ENCODE results near the gene MT4. TPM values are rescaled to one million over a fixed set of nuclear protein-coding genes. Genes with fewer than 3 reads are reported as not detected.

MT4 gene
- total and polyA plus RNA-seq, 10 donors = not detected

- no peak overlapping the region for H3K27ac ChIP-seq
- H3K4me1 ChIP-seq = peaks cover 6 to 27% (median 14%) of the 10 kb centered on the region in 6 donors
- H3K27me3 ChIP-seq (replicated peaks in 1 of 7) = peaks cover 0 to 5% (median 0%) of the 10 kb centered on the region in 7 donors
- no peaks in the 10 kb centered on the region for H3K36me3 ChIP-seq
- intact Hi-C loops (cut with DNase I; ENCODE audit: low total_unique reads) = no loop called here
- H3K9me3 ChIP-seq = no peaks in the 10 kb centered on the region
- WGBS, 5 donors = 86 to 91% (median 90%) methylated on average over 5 of the region's 5 CpGs
- no peak for TF ChIP-seq POLR2AphosphoS5 (IDR thresholded peaks at IDR 0.05)
- no peak for TF ChIP-seq CTCF (IDR thresholded peaks at IDR 0.05 in 8 of 11, conservative IDR thresholded peaks at IDR 0.05 in 3 of 11)
- no peak for TF ChIP-seq POLR2A (IDR thresholded peaks at IDR 0.05)
- no peak overlapping the region for H3K4me3 ChIP-seq
- DNase-seq = no peak
Observed at GRCh38 chr16:56549744-56550385, 15.0 kb upstream of the MT4 start.

- WGBS, 5 donors = 42 to 49% (median 47%) methylated on average over 11 of the region's 11 CpGs
- Histone ChIP-seq H3K4me1 (peaks cover 6 to 25% (median 13%) of the 10 kb centered on the region in 6 donors), H3K36me3 (no peaks in the 10 kb centered on the region), H3K27ac (peak overlapping the region in 2 of 8 donors; percentile 26 to 29), H3K4me3 (no peak overlapping the region), H3K27me3 (replicated peaks in 1 of 7) (peaks cover 0 to 23% (median 0%) of the 10 kb centered on the region in 7 donors), H3K9me3 (no peaks in the 10 kb centered on the region)
- TF ChIP-seq CTCF (IDR thresholded peaks at IDR 0.05 in 8 of 11, conservative IDR thresholded peaks at IDR 0.05 in 3 of 11) (no peak), POLR2AphosphoS5 (IDR thresholded peaks at IDR 0.05) (no peak), POLR2A (IDR thresholded peaks at IDR 0.05) (no peak)
- no peak for DNase-seq
- intact Hi-C loops (cut with DNase I; ENCODE audit: low total_unique reads) = no loop called here
Observed at GRCh38 chr16:56551796-56552738, 12.8 kb upstream of the MT4 start.

GRCh38 chr16:56554441-56554840 lies 10.4 kb upstream of the MT4 start:
- TF ChIP-seq CTCF (IDR thresholded peaks at IDR 0.05 in 8 of 11, conservative IDR thresholded peaks at IDR 0.05 in 3 of 11) (no peak), POLR2A (IDR thresholded peaks at IDR 0.05) (no peak), POLR2AphosphoS5 (IDR thresholded peaks at IDR 0.05) (no peak)
- H3K36me3 ChIP-seq = no peaks in the 10 kb centered on the region
- DNase-seq = peak; percentile 23
- 84 to 93% (median 90%) methylated on average over 10 of the region's 10 CpGs for WGBS, 5 donors
- H3K4me1 ChIP-seq = peaks cover 0 to 11% (median 3%) of the 10 kb centered on the region in 6 donors
- H3K27ac ChIP-seq = no peak overlapping the region
- H3K4me3 ChIP-seq = no peak overlapping the region
- intact Hi-C loops (cut with DNase I; ENCODE audit: low total_unique reads) = no loop called here
- no peaks in the 10 kb centered on the region for H3K9me3 ChIP-seq
- H3K27me3 ChIP-seq (replicated peaks in 1 of 7) = peaks cover 0 to 25% (median 0%) of the 10 kb centered on the region in 7 donors
